ENCODE measurements around the gene IRF9. TPM values are rescaled to one million over a fixed set of nuclear protein-coding genes. Genes with fewer than 3 reads are reported as not detected.
A peak's percentile ranks its signal among the peaks of the same experiment; 100 is the strongest.

The IRF9 gene
- total and polyA plus RNA-seq, 11 donors: 23.4 to 169 (median 29.8) TPM

DNA sequence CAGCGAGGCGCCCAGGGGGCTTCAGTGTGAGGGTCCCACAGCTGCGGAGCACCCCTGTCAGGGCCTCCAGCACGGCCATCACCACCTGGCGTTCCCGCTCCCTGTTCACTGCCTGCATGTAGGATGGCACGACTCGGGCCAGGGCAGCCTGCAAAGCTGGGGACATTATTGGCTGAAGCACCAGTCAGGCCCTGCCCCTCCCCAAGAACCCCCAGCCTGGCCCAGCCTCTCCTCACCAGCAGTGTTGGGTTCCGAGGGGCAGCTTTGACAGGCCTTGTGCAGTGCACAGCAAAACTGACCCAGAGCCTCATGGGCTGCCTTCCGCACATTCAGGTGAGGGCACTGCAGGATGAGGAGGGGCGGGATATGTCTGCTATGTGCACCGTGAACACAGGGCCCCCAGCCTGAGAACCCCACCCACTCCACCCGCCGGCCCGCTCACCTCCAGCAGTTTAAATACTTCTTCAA is 22.0 kb downstream of the IRF9 start:
- 88 to 95% (median 93%) methylated on average over 8 to 15 of the region's 15 CpGs for WGBS, 4 donors
- ATAC-seq (no peak), DNase-seq (peak in 1 of 5 donors; percentile 8)
- Histone ChIP-seq H3K36me3 (peaks cover 4 to 90% (median 74%) of the 10 kb centered on the region in 9 donors), H3K4me3 (no peak overlapping the region), H3K4me1 (peaks cover 0 to 26% (median 13%) of the 10 kb centered on the region in 12 donors), H3K27ac (no peak overlapping the region), H3K27me3 (no peaks in the 10 kb centered on the region), H3K9me3 (no peaks in the 10 kb centered on the region)
- intact Hi-C loops (cut with DNase I): no loop called here
- TF ChIP-seq, protein P1, sequence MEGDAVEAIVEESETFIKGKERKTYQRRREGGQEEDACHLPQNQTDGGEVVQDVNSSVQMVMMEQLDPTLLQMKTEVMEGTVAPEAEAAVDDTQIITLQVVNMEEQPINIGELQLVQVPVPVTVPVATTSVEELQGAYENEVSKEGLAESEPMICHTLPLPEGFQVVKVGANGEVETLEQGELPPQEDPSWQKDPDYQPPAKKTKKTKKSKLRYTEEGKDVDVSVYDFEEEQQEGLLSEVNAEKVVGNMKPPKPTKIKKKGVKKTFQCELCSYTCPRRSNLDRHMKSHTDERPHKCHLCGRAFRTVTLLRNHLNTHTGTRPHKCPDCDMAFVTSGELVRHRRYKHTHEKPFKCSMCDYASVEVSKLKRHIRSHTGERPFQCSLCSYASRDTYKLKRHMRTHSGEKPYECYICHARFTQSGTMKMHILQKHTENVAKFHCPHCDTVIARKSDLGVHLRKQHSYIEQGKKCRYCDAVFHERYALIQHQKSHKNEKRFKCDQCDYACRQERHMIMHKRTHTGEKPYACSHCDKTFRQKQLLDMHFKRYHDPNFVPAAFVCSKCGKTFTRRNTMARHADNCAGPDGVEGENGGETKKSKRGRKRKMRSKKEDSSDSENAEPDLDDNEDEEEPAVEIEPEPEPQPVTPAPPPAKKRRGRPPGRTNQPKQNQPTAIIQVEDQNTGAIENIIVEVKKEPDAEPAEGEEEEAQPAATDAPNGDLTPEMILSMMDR (IDR thresholded peaks at IDR 0.05): no peak
- TF ChIP-seq POLR2A (IDR thresholded peaks at IDR 0.05): no peak

DNA sequence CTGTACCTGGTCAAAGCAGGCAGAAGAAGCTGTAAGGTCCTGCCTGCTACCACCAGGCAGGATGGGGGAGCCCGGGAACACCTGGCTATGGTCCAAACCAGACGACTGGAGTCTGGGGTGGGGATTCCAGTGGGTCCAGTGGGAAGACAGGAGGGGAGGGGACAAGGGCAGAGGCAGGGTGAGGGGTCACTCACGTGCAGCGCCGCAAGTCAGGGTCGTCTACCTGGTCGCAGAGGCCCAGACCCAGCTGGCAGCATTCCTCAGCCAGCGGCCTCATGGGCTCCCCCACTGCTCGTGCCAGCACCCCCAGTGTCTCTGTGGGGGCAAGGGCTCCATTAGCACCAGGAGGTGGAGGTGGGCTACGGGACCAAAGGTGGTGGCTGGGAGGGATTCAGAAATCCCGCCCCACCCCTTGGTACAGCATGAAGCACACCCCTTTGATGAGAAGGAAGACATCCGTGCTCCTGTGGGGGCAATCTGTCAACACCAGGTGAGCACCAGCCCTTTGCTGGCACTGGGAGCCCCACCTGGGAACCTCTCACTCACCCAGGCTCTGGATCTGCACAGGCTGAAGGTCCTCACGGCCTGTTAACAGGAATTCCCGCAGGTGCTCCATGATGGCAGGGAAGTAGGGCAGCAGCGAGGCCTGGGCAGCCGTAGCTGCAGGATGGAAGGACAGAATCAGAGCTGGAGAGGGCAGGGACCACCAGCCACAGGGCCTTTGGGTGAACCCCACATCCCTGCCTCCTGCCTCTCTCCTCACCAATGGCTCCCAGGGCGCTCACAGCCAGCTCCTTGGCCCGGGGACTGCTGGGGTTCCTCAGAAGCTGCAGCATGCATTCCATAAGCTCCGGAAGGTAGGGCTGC is 23.3 kb downstream of the IRF9 start:
- 81 to 88% (median 88%) methylated on average over 14 to 19 of the region's 19 CpGs for WGBS, 4 donors
- DNase-seq: peak in 1 of 5 donors; percentile 18
- Histone ChIP-seq H3K36me3 (peaks cover 4 to 78% (median 62%) of the 10 kb centered on the region in 9 donors), H3K4me1 (peaks cover 0 to 34% (median 21%) of the 10 kb centered on the region in 12 donors), H3K4me3 (no peak overlapping the region), H3K27me3 (no peaks in the 10 kb centered on the region), H3K27ac (no peak overlapping the region), H3K9me3 (no peaks in the 10 kb centered on the region)
- no peak for ATAC-seq
- TF ChIP-seq, protein P1 (IDR thresholded peaks at IDR 0.05): no peak
- TF ChIP-seq POLR2A (IDR thresholded peaks at IDR 0.05): no peak
- intact Hi-C loops (cut with DNase I): no loop called here

DNA sequence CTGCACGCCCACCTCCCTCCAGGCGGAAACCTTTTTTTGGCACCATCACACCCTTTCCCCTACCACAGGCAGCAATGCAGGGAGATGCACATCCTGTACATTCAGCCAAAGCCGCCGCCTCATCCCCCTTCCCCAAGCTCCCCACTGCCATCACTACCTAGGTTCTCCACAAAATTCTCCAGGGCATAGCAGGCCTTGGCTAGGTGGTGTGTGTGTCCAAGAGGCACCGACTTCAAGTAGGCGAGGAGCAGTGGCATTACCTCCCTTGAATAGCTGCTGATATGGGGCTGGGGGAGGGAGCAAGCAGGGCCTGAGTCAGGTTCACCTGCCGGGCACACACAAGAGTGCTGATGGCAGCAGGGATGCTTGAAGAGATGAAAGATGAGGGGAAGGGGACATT is 24.0 kb downstream of the IRF9 start:
- H3K27ac ChIP-seq: no peak overlapping the region
- no peak overlapping the region for H3K4me3 ChIP-seq
- H3K36me3 ChIP-seq: peaks cover 4 to 76% (median 57%) of the 10 kb centered on the region in 9 donors
- WGBS, 4 donors: 94 to 97% (median 95%) methylated on average over 7 of the region's 7 CpGs
- ATAC-seq (no peak), DNase-seq (no peak)
- H3K9me3 ChIP-seq: no peaks in the 10 kb centered on the region
- no peaks in the 10 kb centered on the region for H3K27me3 ChIP-seq
- TF ChIP-seq, protein P1 (IDR thresholded peaks at IDR 0.05): no peak
- no peak for TF ChIP-seq POLR2A (IDR thresholded peaks at IDR 0.05)
- H3K4me1 ChIP-seq: peaks cover 0 to 31% (median 17%) of the 10 kb centered on the region in 12 donors
- intact Hi-C loops (cut with DNase I): no loop called here

DNA sequence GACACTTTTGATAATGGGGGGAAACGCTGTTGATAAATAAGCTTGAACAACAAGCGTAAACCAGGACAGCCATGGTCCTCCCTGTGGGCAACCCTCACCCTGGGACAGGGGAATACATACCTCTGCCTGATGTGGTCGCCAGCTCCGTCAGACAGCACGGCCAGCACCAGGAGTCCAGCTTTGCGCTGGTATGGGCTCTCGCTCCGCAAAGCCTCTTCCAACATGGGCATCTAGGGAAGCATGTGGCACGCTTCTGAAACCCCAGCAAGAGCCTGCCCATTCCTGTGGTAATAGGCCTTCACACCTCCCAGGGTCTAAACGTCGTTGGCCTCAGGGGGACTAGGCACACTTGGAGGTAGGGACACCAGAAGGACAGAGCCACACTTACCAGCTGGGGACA is 24.7 kb downstream of the IRF9 start:
- 85 to 97% (median 94%) methylated on average over 6 to 11 of the region's 11 CpGs for WGBS, 4 donors
- intact Hi-C loops (cut with DNase I): no loop called here
- H3K4me1 ChIP-seq: peaks cover 0 to 24% (median 14%) of the 10 kb centered on the region in 12 donors
- H3K4me3 ChIP-seq: no peak overlapping the region
- ATAC-seq (no peak), DNase-seq (no peak)
- peaks cover 4 to 72% (median 59%) of the 10 kb centered on the region in 9 donors for H3K36me3 ChIP-seq
- H3K27ac ChIP-seq: no peak overlapping the region
- TF ChIP-seq, protein P1 (IDR thresholded peaks at IDR 0.05): no peak
- no peak for TF ChIP-seq POLR2A (IDR thresholded peaks at IDR 0.05)
- no peaks in the 10 kb centered on the region for H3K9me3 ChIP-seq
- H3K27me3 ChIP-seq: no peaks in the 10 kb centered on the region
